Left kidney (tissue), 2 donors: ENCODE data around the gene OR10H5. TPM values are rescaled to one million over a fixed set of nuclear protein-coding genes. Genes with fewer than 3 reads are reported as not detected.
"Not testable (repeated sequence)": the region's sequence is repeated elsewhere in the genome, so short reads cannot be mapped to it uniquely, and the experiment has no call there.

Experiments used
- DNase-seq: peaks from one replicate; pipeline ENCODE4 v3.0.0-alpha.2; 2013
- polyA plus RNA-seq: library from polyadenylated mRNA; unstranded; fragments of 120-200 nt; gene quantifications from one replicate; pipeline ENCODE4 v1.2.1, GENCODE V29; 2013; ENCODE audit not compliant: insufficient read length

OR10H5 gene
- polyA plus RNA-seq, 1 donor = 0.13 TPM

DNA sequence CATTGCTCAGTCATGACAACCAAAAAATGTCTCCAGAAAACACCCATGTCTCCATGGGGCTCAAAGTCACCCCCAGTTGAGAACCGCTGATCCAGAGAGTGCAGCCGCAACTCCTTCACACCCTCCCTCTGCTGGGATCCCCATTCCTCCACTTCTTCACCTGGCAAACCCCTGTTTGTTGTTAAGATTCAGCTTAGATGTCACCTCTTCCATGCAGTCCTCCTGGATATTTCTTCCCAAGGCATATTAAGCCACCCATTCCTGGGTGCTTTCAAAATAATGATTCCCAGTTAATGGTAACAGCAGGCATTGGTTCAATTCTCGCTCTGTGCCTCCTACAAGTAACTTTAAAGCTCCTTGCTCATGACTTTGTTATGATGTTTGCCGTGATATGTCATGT is 24.0 kb downstream of the OR10H5 start:
- DNase-seq = no peak

DNA sequence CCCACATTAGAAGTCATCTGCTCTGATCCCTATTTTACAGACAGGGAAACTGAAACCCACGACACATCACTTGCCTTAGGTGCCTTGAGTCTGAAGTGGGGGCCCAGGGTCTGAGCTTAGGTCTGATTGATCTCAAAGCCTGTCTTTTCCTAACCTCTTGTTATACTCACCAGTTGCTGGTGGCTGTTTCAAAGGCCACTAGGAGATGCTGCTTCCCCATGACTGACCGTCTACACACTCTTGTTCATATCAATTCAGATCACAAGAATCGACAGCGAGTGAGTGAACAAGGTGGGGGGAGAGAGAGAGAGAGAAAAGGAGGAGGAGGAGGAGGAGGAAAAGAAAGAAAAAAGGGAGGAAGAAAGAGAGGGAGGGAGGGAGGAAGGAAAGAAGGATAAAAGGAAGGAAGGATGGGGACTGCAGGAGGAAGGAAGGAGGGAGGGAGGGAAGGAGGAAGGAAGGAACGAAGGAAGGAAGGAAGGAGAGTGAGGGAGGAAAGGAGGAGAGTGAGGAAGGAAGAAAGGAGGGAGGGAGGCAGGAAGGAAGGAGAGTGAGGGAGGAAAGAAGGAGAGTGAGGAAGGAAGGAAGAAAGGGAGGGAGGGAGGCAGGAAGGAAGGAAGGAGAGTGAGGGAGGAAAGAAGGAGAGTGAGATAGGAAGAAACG is 24.7 kb downstream of the OR10H5 start:
- DNase-seq = no peak

DNA sequence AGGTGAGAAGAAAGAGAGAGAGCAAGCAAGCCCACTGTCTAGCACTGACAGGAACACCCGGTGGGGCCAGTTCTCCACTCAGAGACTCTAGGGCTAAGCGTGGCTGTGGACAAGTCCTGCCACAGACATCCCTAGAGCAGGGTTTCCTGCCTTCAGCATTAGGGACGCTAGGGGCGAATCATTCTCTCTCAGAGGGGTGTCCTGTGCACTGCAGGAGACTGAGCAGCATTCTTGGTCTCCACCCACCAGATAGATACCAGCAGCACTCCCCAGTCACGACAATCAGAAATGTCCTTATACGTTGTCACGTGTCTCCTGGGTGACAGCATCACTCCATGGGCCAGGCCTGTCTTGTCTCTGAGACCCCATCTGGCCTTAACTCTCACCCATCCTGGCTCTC is 26.5 kb downstream of the OR10H5 start:
- DNase-seq = no peak

DNA sequence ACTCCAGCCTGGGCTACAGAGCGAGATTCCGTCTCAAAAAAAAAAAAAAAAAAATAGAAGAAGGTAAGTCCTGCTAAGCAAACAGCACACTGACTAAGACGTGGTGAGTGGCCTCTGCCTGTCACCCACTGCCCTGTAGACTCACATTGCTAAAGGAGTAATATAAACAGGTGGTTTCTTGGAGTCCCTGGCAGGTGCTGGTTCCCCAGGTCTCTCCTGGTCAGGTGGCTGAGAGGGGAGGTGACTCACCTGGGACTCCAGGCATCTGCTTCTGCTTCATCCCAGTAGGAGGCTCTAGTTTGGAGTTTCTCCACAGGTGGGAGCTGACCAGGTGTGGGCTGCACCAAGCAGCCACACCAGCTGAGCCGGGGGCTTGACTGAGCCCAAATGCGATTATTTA is 27.8 kb downstream of the OR10H5 start, which contains the start of gene OR10H1:
Gene OR10H1, minus strand, starts transcription at position 359 of the 400 bp plus-strand sequence. CDS start 7,627 bp downstream, outside the sequence.
- DNase-seq = no peak

DNA sequence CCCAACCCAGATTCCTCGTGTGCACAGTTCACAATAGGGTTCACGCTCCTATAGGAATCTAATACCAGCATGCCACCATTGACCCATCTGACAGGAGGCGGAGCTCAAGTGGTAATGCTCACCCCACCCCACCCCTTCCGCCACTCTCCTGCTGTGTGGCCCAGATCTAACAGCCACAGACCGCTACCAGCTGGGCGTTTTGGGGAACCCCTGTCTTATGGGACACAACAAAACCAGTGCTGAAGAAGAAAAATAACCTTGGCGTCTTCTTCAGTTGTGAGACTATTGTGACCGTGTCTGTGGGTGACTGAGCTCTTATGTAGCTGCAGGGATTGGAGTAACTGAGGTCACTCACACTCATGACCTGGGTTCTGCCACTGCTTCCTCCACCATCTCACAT is 33.2 kb downstream of the OR10H5 start:
- no peak for DNase-seq

DNA sequence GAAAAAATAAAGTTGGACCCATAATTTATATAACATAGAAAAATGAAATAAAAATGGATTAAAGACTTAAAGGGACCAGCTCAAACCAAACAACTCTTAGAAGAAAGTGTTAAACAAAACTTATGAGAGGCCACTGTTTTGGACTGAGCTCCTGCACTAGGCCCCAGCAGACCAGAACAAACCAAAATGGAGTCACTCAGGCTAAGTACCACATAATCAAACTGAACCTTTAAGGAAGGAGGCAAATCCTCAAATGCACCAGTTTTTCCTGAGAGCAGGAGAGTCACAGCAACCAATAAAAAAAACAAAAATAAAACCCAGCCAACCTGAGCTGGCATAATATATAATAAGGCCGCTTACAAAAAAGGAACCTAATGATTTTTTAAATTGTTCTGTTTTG is 38.3 kb downstream of the OR10H5 start:
- DNase-seq = no peak

DNA sequence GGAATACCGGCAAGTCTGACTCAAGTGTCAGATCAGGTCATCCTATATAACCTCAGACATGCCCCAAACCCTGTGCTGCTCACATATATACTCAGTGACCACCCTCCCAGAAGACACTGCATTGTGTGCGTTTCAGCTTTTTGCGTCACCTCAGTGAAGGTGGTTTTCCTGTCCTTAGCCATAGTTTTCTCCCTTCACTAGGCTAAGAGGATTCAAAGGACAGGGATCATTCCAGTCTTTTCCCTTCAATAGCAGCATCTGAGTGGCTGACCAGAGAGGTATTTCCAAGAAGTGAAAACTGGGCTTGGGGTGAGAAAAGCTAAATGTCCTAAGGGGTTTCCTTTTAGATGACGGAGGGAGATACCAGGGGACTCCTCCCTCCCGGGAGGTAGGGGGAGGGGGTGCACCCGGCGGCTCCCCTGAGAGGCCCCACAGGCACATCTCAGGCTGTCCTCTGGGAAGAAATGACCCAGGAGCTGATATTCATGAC is 40.7 kb downstream of the OR10H5 start:
- DNase-seq = no peak

DNA sequence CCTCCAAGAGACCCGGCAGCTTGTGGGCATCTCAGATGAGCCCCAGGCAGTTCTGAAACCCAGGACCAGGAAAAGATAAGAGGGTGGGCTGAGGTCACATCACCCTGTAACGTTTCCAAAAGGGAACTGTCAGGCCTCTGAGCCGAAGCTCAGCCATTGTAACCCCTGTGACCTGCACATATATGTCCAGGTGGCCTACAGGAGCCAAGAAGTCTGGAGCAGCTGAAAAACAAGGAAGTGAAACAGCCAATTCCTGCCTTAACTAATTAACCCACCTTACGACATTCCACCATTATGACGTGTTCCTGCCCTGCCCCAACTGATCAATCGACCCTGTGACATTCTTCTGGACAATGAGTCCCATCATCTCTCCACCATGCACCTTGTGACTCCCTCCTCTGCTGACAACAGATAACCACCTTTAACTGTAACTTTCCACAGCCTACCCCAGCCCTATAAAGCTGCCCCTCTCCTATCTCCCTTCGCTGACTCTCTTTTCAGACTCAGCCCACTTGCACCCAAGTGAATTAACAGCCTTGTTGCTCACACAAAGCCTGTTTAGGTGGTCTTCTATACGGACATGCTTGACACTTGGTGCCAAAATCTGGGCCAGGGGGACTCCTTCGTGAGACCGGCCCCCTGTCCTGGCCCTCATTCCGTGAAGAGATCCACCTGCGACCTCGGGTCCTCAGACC is 41.3 kb downstream of the OR10H5 start:
- not testable (repeated sequence) for DNase-seq

DNA sequence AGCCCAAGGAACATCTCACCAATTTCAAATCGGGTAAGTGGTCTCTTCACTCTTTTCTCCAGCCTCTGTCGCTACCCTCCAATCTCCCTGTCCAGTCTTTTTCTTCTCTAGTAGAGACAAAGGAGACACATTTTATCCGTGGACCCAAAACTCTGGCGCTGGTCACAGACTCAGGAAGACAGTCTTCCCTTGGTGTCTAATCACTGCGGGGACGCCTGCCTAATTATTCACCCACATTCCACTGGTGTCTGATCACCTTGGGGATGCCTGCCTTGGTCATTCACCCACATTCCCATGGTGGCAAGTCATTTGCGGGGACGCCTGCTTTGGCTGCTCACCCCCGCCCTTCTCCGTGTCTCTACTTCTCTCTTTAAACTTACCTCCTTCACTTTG is 41.8 kb downstream of the OR10H5 start:
- no peak for DNase-seq

DNA sequence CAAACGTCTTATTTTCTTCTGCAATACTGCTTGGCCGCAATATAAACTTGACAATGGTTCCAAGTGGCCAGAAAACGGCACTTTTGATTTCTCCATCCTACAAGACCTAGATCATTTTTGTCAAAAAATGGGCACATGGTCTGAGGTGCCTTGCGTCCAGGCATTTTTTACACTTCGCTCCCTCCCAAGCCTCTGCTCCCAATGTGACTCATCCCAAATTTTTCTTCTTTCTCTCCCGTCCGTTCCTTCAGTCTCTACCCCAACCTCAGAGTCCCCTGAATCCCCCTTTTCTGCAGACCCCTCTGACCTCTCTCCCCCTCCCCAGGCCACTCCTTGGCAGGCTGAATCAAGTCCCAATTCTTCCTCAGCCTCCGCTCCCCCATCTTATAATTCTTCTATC is 42.3 kb downstream of the OR10H5 start:
- DNase-seq = no peak

DNA sequence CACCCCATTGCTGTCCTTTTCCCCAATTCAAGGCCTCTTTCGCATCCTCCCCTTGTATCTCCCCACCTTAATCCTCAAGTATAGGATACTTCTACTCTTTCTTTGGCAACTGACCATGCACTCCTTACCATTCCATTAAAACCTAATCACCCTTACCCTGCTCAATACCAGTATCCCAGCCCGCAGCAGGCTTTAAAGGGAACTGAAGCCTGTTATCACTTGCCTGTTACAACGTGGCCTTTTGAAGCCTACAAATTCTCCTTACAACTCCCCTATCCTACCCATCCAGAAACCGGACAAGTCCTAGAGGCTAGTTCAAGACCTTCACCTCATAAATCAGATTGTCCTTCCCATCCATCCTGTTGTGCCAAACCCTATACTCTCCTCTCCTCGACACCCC is 44.2 kb downstream of the OR10H5 start:
- no peak for DNase-seq

DNA sequence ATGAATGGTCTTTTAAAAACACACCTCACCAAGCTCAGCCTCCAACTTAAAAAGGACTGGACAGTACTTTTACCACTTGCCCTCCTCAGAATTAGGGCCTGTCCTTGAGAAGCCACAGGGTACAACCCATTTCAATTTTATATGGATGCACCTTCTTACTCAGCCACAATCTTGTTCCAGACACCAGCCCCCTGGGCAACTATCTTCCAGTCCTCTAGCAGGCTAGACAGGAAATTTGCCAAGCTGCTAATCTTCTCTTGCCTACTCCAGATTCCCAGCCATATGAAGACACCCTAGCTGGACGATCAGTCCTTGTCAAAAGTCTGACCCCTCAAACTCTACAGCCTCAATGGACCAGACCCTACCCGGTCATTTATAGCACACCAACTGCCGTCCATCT is 46.8 kb downstream of the OR10H5 start:
- not testable (repeated sequence) for DNase-seq

DNA sequence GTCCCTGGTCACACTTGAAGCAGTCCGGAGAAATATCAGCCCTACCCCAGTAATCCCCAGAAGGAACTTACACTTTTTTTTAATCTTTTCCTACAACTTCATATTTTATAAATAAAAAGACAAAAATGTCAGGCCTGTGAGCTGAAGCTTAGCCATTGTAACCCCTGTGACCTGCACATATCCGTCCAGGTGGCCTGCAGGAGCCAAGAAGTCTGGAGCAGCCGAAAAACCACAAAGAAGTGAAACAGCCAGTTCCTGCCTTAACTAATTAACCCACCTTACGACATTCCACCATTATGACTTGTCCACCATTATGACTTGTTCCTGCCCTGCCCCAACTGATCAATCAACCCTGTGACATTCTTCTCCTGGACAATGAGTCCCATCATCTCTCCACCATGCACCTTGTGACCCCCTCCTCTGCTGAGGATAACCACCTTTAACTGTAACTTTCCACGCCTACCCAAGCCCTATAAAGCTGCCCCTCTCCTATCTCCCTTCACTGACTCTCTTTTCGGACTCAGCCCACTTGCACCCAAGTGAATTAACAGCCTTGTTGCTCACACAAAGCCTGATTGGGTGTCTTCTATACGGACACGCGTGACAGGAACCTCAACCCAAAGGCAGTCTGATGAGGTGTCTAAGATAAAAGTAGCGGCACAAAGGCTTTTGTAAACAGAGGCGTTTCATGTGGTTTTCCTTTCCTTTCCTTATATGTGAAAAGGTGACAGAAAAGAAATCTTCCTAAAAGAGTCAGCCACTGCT is 48.3 kb downstream of the OR10H5 start:
- DNase-seq = not testable (repeated sequence)

DNA sequence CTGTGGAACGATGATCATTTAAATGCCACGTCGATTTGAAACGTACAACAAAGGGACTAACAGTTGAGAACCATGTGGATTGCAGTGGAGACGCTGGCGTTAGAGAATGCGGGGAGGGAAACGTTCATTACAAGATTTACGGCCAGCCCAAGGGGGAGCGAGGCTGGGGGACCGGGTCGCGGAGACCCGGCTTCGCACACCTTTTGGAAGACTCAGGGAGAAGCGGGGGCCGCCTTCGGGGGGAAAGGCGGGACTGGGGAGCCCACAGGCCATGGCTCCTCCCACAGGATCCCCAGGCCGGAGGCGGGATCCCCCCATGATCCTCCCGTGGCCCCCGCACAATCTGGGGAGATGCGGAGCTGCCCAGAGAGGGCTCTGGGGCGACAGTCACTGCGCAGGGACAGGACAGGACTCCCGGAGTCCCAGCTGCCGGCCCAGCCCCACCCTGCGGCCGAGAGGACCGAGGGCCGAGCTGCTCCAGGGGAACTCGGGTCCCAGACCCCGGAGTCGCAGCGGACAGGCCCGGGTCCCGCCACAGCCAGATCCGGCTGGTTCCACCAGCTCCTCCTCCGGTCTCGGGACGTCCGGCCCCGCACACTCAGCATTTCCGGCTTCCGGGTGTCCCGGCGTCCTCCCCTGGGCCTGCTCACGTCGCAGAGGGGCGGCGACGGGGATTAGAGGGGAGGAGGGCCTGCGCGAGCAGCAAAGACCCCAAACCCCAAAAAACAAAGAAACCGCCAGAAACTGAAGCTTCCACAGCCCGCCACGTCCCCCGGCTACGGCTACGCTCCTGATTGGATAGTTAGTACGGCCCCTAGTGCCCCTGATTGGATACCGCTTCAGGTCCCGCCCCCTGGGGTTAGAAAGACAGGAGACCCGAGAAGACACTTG is 49.1 kb downstream of the OR10H5 start:
- peak; percentile 98 for DNase-seq

DNA sequence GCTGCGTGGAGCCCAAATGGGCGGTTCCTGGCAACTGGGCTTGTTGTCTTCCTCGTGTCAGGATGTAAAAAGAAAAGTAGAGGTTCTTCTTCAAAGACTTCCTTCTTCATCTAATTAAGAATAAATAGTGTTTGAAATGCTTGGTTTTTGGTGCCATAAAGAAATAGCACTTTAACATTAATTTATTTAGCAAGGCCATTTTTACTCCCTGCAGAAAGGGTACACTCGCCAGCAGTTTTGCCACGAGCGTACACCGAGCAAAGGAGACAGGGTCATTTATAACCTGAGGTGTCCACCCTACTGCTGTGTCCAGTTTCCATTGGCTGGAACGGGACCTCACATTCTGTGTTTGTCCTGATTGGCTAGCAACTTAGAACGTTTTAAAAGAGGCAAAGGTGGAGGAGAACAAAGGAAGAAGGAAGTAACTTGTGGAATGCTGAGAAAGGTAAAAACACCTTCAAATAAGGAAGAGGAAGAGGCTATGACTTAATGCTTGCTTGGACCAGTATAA is 49.8 kb downstream of the OR10H5 start:
- no peak for DNase-seq

DNA sequence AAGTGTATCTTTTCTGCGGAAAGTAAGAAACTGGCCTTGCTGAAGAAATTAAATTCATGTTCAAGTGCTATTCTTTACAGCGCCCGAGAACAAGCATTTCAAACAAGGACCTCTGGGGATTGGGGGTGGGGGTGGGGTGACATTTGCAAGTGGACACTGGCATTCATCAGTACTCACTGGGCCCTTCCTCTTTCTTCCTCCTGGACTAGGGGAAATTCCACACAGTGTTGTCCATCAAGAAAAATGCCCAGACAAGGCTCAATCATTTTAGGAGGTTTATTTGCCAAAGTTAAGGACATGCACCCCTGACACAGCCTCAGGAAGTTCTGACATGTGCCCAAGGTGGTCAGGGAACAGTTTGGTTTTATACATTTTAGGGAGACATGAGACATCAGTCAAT is 50.9 kb downstream of the OR10H5 start:
- DNase-seq = no peak

DNA sequence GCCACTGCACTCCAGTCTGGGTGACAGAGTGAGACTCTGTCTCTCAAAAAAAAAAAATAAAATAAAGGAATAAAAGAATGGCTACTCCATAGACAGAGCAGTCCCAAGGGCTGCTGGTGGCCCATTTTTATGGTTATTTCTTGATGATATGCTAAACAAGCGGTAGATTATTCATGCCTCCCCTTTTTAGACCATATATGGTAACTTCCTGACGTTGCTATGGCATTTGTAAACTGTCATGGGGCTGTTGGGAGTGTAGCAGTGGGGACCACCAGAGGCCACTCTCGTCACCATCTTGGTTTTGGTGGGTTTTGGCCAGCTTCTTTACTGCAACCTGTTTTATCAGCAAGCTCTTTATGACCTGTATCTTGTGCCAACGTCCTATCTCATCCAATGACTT is 52.4 kb downstream of the OR10H5 start:
- DNase-seq = not testable (repeated sequence)

DNA sequence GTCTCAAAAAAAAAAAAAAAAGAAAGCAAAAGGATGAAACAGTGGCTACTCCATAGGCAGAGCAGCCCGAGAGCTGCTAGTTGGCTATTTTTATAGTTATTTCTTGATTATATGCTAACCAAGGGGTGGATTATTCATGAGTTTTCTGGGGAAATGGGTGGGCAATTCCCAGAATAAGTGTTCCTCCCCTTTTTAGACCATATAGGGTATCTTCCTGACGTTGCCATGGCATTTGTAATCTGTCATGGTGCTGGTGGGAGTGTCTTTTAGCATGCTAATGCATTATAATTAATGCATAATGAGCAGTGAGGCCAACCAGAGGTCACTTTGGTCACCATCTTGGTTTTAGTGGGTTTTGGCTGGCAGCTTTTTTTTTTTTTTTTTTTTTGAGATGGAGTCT is 53.4 kb downstream of the OR10H5 start:
- no peak for DNase-seq

DNA sequence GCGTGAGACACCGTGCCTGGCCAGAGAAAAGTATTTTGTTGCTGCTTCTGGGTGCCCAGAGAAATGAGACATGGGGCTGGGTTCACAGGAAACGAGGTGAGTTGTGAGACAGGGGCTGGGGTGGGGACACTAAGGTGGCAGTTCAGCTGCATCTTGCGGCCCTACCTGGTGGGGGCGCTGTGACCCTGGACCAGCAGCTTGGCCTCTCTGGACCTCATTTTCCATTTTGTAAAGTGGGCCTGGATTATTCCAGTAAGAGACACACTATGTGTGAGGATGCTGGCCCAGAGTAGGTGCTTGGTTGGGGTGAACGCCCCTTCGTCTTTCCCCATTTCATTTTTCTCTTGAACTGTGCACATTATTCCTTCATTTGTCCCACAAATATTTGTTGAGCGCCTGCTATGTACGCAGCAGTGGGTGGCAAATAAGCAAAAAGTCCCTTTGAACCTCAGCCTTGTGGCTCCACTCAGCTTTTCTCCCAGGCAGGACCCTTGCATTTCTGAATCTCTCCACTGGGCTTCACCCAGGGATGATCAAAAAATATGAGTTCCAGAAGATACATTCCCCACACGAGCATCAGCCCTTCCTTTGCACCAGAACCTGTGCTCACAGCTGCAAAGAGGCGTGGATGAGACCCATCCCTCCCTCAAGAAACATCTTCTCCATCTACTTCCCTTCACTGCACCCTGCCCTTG is 54.6 kb downstream of the OR10H5 start:
- no peak for DNase-seq

DNA sequence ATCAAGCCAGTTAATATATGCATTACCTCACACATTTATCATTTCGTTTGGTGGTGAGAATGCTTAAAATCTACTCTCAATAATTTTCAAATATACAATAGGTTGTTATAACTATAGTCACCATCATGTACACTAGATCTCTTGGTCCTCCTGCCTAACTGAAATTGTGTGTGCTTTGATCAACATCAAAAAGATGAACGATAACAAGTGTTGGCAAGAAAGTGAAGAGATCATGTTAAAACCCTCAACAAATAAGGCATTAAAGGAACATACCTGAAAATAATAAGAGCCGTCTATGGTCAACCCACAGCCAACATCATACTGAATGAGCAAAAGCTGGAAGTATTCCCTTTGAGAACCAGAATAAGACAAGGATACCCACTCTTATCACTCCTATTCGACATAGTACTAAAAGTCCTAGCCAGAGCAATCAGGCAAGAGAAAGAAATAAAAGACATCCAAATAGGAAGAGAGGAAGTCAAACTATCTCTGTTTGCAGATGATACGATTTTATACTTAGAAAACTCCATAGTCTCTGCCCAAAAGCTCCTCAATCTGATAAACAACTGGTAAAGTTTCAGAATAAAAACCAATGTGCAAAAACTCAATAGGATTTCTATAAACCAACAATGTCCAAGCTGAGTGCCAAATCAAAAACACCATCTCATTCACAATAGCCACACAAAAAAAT is 55.9 kb downstream of the OR10H5 start:
- DNase-seq = no peak

DNA sequence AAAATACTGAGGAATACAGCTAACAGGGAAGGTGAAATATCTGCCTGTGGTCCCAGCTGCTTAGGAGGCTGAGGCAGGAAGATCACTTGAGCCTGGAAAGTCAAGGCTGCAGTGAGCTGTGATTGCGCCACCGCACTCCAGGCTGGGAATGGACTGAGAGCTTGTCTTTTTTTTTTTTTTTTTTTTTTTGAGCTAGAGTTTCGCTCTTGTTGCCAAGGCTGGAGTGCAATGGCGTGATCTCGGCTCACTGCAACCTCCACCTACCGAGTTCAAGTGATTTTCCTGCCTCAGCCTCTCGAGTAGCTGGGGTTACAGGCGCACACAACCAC is 56.4 kb downstream of the OR10H5 start:
- not testable (repeated sequence) for DNase-seq
